ENCODE results near the gene CASP4.

Gene CASP4

GRCh38 chr11:104916442-104916841 is 51.9 kb downstream of the CASP4 start:
- no peaks in the 10 kb centered on the region for H3K36me3 ChIP-seq
- H3K4me1 ChIP-seq: peaks cover 0 to 14% (median 5%) of the 10 kb centered on the region in 10 experiments; a peak in 9 of 20 replicates
- H3K9me3 ChIP-seq (replicated peaks in 1 of 11): peaks cover 0 to 4% (median 0%) of the 10 kb centered on the region in 11 experiments; a peak in 1 of 22 replicates
- no peak overlapping the region for H3K4me3 ChIP-seq
- TF ChIP-seq Cebpa-rat (IDR thresholded peaks at IDR 0.05): no peak
- no peaks in the 10 kb centered on the region for H4K20me1 ChIP-seq
- H3K9ac ChIP-seq: no peak overlapping the region
- H3K27me3 ChIP-seq: no peaks in the 10 kb centered on the region
- H3K4me2 ChIP-seq: no peak overlapping the region; a peak in 1 of 22 replicates
- H3K27ac ChIP-seq: no peak overlapping the region

GRCh38 chr11:104912102-104912501 is 56.3 kb downstream of the CASP4 start:
- H3K27ac ChIP-seq: no peak overlapping the region
- H3K36me3 ChIP-seq: no peaks in the 10 kb centered on the region
- H3K9ac ChIP-seq: no peak overlapping the region
- H3K9me3 ChIP-seq (replicated peaks in 1 of 11): no peaks in the 10 kb centered on the region
- H3K4me2 ChIP-seq: no peak overlapping the region
- H3K4me1 ChIP-seq: peaks cover 0 to under 1% (median 0%) of the 10 kb centered on the region in 10 experiments; a peak in 1 of 20 replicates
- no peaks in the 10 kb centered on the region for H4K20me1 ChIP-seq
- no peak overlapping the region for H3K4me3 ChIP-seq
- H3K27me3 ChIP-seq: no peaks in the 10 kb centered on the region
- TF ChIP-seq Cebpa-rat (IDR thresholded peaks at IDR 0.05): no peak

- Histone ChIP-seq H3K9ac (no peak overlapping the region), H3K4me3 (no peak overlapping the region), H4K20me1 (no peaks in the 10 kb centered on the region), H3K27ac (no peak overlapping the region), H3K27me3 (no peaks in the 10 kb centered on the region), H3K36me3 (no peaks in the 10 kb centered on the region), H3K4me2 (no peak overlapping the region), H3K4me1 (no peaks in the 10 kb centered on the region), H3K9me3 (replicated peaks in 1 of 11) (no peaks in the 10 kb centered on the region)
- TF ChIP-seq Cebpa-rat (IDR thresholded peaks at IDR 0.05): no peak
Measured at GRCh38 chr11:104908186-104908531, 60.2 kb downstream of the CASP4 start.

GRCh38 chr11:104907521-104908185 is 60.7 kb downstream of the CASP4 start:
- Histone ChIP-seq H3K4me3 (no peak overlapping the region), H3K36me3 (no peaks in the 10 kb centered on the region), H4K20me1 (no peaks in the 10 kb centered on the region), H3K4me2 (no peak overlapping the region), H3K9ac (no peak overlapping the region), H3K27me3 (no peaks in the 10 kb centered on the region), H3K4me1 (no peaks in the 10 kb centered on the region), H3K9me3 (replicated peaks in 1 of 11) (no peaks in the 10 kb centered on the region), H3K27ac (no peak overlapping the region)
- TF ChIP-seq Cebpa-rat (IDR thresholded peaks at IDR 0.05): no peak

- no peak overlapping the region for H3K9ac ChIP-seq
- H3K27me3 ChIP-seq: no peaks in the 10 kb centered on the region
- H3K4me3 ChIP-seq: no peak overlapping the region
- no peaks in the 10 kb centered on the region for H4K20me1 ChIP-seq
- no peak for TF ChIP-seq Cebpa-rat (IDR thresholded peaks at IDR 0.05)
- no peaks in the 10 kb centered on the region for H3K4me1 ChIP-seq
- no peaks in the 10 kb centered on the region for H3K9me3 ChIP-seq (replicated peaks in 1 of 11)
- no peak overlapping the region for H3K4me2 ChIP-seq
- H3K27ac ChIP-seq: no peak overlapping the region
- no peaks in the 10 kb centered on the region for H3K36me3 ChIP-seq
Measured at GRCh38 chr11:104905271-104905670, 63.1 kb downstream of the CASP4 start.

GRCh38 chr11:104899226-104899625 is 69.1 kb downstream of the CASP4 start:
- no peak overlapping the region for H3K27ac ChIP-seq
- H3K36me3 ChIP-seq: no peaks in the 10 kb centered on the region
- TF ChIP-seq Cebpa-rat (IDR thresholded peaks at IDR 0.05): no peak
- H3K9ac ChIP-seq: no peak overlapping the region
- H4K20me1 ChIP-seq: no peaks in the 10 kb centered on the region
- H3K4me3 ChIP-seq: no peak overlapping the region
- no peaks in the 10 kb centered on the region for H3K27me3 ChIP-seq
- H3K9me3 ChIP-seq (replicated peaks in 1 of 11): no peaks in the 10 kb centered on the region
- H3K4me1 ChIP-seq: peaks cover 0 to 11% (median 0%) of the 10 kb centered on the region in 10 experiments; a peak in 2 of 20 replicates
- no peak overlapping the region for H3K4me2 ChIP-seq

- no peaks in the 10 kb centered on the region for H3K9me3 ChIP-seq (replicated peaks in 1 of 11)
- H4K20me1 ChIP-seq: no peaks in the 10 kb centered on the region
- no peak overlapping the region for H3K4me3 ChIP-seq
- peak overlapping the region in 1 of 11 experiments; percentile 30; a peak in 1 of 22 replicates for H3K27ac ChIP-seq
- no peaks in the 10 kb centered on the region for H3K36me3 ChIP-seq
- H3K4me2 ChIP-seq: peak overlapping the region in 2 of 11 experiments; percentile 24 to 44; a peak in 3 of 22 replicates
- H3K9ac ChIP-seq: no peak overlapping the region
- no peaks in the 10 kb centered on the region for H3K27me3 ChIP-seq
- peaks cover 0 to 11% (median 0%) of the 10 kb centered on the region in 10 experiments; a peak in 2 of 20 replicates for H3K4me1 ChIP-seq
- TF ChIP-seq Cebpa-rat (IDR thresholded peaks at IDR 0.05): no peak
Measured at GRCh38 chr11:104898685-104899013, 69.7 kb downstream of the CASP4 start.

GRCh38 chr11:104897891-104898684 is 70.3 kb downstream of the CASP4 start, which contains the start of gene CASP12:
TSS of gene CASP12 (minus strand) at chr11:104898460.
- H3K9ac ChIP-seq: no peak within 1 kb of the TSS
- no peaks in the 10 kb centered on the region for H3K9me3 ChIP-seq (replicated peaks in 1 of 11)
- no peaks in the 10 kb centered on the region for H3K36me3 ChIP-seq
- H3K4me2 ChIP-seq: peak within 1 kb of the TSS in 2 of 11 experiments; percentile 24 to 44; a peak in 3 of 22 replicates
- TF ChIP-seq Cebpa-rat (IDR thresholded peaks at IDR 0.05): no peak
- no peaks in the 10 kb centered on the region for H3K27me3 ChIP-seq
- H4K20me1 ChIP-seq: no peaks in the 10 kb centered on the region
- no peak within 1 kb of the TSS for H3K4me3 ChIP-seq
- peak within 1 kb of the TSS in 1 of 11 experiments; percentile 30; a peak in 1 of 22 replicates for H3K27ac ChIP-seq
- H3K4me1 ChIP-seq: peaks cover 0 to 13% (median 0%) of the 10 kb centered on the region in 10 experiments; a peak in 2 of 20 replicates

- Histone ChIP-seq H3K4me2 (no peak overlapping the region), H3K9me3 (replicated peaks in 1 of 11) (no peaks in the 10 kb centered on the region), H3K27ac (no peak overlapping the region), H3K4me1 (peaks cover 0 to 19% (median 0%) of the 10 kb centered on the region in 10 experiments; a peak in 3 of 20 replicates), H3K9ac (no peak overlapping the region), H3K4me3 (no peak overlapping the region), H3K36me3 (no peaks in the 10 kb centered on the region), H3K27me3 (no peaks in the 10 kb centered on the region), H4K20me1 (no peaks in the 10 kb centered on the region)
- TF ChIP-seq Cebpa-rat (IDR thresholded peaks at IDR 0.05): no peak
Measured at GRCh38 chr11:104895634-104896033, 72.7 kb downstream of the CASP4 start.

Measured in BLaER1 treated with 17β-estradiol and CSF1 and Interleukin-3, amounts not matched to agents 10 nM and 100 nM (cell line).